Suppressor macrophage treated with lipopolysaccharide for 4 hours (primary cell): ENCODE measurements around the gene ZNF836.
"Not testable (repeated sequence)": the region's sequence is repeated elsewhere in the genome, so short reads cannot be mapped to it uniquely, and the experiment has no call there.

Experiments used
- DNase-seq: peaks from one replicate; pipeline ENCODE4 v3.0.0-alpha.2; 2020

Gene ZNF836

GRCh38 chr19:52171321-52172169 is at the start of gene ZNF836:
Gene ZNF836 (minus strand): TSS chr19:52171621. CDS start chr19:52168072, 3,549 bp downstream.
- peak; percentile 79 for DNase-seq

DNA sequence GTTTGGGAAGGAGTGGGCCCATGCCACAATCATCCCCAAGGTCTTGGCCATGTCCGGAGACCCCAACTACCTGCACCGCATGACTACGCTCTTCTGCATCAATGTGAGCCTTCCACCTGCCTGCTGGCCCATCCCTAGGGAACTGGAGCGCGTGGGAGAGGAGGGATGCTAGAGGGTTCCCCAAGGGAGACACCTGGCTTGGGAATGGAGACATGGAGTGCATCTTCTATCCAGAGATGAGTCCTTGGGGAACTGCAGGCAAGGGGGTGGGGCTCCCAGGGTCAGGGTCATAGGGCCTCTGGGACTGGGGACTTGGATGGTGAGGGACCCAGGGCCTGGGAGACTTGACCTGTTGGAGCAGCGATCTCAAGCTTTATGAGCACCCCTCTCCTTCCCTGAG is 49.6 kb upstream of the ZNF836 start:
- DNase-seq, result no peak

- DNase-seq, result no peak
Observed at GRCh38 chr19:52219611-52220010, 48.2 kb upstream of the ZNF836 start.

GRCh38 chr19:52217576-52217975 is 46.2 kb upstream of the ZNF836 start:
- DNase-seq, result no peak

GRCh38 chr19:52216401-52216800 is 45.0 kb upstream of the ZNF836 start:
- no peak for DNase-seq

- no peak for DNase-seq
Observed at GRCh38 chr19:52214241-52214640, 42.8 kb upstream of the ZNF836 start.

- no peak for DNase-seq
Observed at GRCh38 chr19:52212572-52213255, 41.3 kb upstream of the ZNF836 start.

- no peak for DNase-seq
Observed at GRCh38 chr19:52211926-52212571, 40.6 kb upstream of the ZNF836 start.

- no peak for DNase-seq
Observed at GRCh38 chr19:52211203-52211602, 39.8 kb upstream of the ZNF836 start.

DNA sequence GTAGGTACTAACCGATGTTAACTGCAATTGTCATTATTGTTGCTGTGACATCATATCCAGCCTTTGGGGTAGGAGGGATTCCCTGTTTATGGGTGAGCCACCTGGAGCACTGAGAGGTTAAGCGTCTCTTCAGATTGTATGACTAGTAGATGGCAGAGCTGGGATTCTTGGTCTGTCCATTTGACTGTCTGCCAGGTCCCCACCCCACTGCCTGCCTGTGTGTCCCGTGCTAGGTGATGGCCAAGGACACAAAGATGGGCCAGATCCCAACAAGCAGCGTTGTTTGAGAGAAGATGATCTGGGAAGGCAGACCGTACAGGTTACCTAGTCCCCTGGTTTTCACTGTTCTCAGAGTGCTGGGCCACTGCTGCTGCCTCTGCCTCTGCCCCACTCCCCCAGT is 35.1 kb upstream of the ZNF836 start:
- no peak for DNase-seq

DNA sequence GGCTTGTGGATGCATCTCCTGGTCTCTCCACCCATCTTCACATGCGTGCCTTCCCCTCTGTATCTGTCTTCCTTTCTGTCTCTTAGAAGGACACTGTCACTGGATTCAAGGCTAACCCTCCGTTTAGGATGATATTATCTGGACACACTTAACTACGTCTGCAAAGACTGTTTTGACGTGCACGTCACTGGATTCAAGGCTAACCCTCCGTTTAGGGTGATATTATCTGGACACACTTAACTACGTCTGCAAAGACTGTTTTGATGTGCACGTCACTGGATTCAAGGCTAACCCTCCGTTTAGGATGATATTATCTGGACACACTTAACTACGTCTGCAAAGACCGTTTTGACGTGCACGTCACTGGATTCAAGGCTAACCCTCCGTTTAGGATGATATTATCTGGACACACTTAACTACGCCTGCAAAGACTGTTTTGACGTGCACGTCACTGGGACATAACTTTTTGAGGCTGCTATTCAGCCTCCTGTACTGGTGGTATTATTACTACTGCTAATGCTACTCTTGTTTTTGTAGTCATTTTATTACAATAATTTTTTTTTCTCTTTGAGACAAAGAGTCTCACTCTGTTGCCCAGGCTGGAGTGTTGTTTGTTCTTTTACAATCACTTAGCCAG is 29.5 kb upstream of the ZNF836 start:
- DNase-seq, result not testable (repeated sequence)

DNA sequence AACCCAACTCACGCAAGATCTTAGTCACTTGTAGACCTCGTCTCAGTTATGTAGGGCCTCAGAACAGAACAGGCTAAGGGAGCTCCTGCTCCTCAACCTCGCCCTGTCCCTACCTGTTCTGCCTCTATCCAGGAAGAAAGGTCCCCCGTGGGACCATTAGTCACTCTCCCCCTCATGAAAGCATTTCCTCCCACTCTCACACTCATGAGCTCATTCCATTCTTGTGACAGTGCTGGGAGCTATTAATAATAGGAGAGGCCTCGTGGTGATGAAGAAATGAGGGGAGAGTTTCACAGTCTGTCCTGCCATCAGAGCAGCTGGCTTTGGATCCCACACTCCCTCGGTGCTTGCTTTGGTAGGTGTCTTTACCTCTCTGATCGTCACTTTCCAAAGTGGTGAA is 28.6 kb upstream of the ZNF836 start:
- DNase-seq, result peak; percentile 33

GRCh38 chr19:52198678-52199077 is 27.3 kb upstream of the ZNF836 start:
- no peak for DNase-seq

- no peak for DNase-seq
Observed at GRCh38 chr19:52197964-52198363, 26.5 kb upstream of the ZNF836 start.

DNA sequence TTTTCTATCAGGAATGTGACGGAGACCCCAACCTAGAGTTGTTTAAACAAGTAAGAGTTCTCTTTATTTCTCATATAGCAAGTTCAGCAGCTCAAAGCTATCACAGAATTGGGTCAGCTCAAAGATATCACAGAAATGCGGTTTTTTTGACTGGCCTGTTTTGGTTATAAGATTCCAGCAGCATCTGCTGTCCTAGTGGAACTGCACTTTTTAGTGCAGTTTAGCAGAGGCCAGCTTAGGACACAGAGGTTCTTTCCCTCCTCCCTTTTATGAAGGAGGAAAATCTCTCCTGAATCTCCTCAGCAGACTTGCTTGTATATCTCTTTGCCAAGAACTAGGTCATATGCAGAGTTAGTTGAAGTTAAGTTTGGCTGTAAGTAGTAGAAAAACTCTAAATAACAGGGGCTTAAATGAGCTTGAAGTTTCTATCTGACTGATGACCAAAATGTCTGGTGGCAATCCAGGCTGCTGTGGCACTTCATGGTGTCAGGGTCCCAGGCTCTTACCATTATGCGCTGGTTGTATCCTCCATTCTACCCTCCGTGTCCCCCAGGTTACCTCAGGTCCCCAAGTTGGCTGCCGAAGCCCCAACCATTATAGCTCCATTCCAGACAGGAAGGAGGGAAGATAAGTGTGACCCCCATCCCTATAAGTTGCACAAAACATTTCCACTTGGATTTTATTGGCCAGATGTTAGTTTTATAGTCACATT is 25.0 kb upstream of the ZNF836 start:
- no peak for DNase-seq

GRCh38 chr19:52191951-52192350 is 20.5 kb upstream of the ZNF836 start:
- no peak for DNase-seq

DNA sequence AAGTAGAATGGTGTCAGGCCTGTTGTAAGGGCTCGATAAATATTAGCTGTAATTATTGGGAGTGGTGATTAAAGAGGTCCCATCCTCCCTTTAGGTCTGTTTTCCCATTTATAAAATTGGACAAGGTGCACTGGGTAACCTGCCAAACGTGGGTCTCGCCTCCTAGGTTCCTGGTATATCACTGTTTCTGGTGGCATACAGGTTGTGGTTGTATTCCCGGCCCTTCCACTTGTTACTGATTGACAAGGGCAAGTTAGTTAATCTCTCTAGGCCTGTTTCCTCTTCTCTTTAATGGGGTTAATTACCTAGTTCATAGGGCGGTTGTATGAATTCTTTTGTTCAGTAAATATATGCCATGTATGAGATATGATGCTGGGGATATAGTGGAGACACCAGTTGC is 20.0 kb upstream of the ZNF836 start:
- no peak for DNase-seq

DNA sequence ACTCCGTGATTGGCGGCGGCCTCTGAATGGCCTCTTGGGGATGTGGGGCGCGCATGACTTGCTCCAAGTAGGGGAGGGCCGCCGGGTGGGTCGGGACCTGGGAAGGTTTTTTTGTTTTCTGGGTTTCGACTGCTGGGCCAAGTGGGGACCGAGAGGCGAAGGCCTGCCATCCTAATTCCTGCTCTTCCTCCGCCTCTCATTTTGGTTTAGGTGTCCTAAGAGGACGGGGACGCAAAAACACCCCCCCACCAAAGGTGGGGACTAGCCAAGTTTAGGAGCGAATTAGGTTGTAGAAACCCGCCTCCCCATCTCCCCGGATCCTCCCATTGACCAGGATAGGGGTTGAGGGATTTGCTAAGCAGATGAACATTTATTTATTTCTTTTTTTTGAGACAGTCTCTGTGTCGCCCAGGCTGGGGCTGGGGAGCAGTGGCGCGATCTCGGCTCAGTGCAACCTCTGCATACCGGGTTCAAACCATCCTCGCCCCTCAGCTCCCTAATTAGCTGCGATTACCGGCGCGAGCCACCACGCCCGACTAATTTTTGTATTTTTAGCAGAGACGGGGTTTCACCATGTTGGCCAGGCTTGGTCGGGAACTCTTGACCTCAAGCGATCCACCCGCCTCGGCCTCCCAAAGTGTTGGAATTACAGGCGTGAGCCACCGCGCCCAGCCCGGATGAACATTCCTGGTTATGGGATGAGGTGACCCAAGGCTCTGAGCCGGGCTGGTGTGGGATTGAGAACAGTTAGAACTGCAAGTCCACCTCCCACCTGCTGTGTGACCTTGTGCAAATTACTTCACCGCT is 19.3 kb upstream of the ZNF836 start:
- DNase-seq, result no peak

GRCh38 chr19:52189735-52190486 is 18.5 kb upstream of the ZNF836 start, which contains the start of gene PPP2R1A:
Gene PPP2R1A (plus strand): TSS chr19:52190052. CDS start chr19:52190097, 45 bp downstream.
- peak; percentile 100 for DNase-seq

DNA sequence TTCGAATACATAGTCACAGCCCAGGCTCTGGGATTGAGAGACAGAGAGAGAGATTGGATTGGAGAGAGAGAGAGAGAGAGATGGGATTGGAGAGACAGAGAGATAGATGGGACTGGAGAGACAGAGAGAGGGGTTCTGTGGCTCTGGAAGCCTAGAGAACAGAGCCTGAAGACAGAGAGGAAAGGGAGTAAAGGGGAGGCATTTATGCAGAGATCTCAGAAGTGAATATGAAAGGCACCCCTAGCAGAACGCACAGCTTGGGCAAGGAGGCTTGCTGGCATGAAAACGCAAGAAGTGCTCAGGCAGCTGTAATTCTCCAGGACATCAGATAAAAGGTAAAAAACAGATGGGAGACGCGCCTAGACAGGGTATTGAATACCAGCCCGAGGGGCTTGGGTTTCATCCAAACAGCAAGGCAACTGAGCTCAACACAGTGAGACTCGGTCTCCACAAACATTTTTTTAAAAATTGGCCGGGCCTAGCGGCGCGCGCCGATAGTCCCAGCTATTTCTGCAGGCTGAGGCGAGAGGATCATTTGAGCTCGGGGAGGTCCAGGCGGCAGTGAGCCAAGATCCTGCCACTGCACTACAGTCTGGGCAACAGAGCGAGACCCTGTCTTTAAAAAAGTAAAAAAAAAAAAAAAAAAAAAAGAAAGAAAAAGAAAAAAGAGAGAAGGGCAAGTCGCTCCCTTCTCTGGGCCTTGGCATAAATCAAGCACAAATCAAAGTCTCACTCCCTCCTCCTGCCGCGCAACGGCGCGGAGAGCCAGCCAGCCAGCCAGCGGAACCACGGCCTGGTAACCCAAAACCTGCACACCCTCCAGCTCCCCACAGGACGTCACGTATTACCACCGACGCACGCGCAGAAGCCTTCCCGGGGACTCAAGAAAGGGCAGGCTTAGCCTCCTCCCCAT is 17.7 kb upstream of the ZNF836 start:
- no peak for DNase-seq
